Measurements from ENCODE around the gene LDB2.

LDB2 gene

DNA sequence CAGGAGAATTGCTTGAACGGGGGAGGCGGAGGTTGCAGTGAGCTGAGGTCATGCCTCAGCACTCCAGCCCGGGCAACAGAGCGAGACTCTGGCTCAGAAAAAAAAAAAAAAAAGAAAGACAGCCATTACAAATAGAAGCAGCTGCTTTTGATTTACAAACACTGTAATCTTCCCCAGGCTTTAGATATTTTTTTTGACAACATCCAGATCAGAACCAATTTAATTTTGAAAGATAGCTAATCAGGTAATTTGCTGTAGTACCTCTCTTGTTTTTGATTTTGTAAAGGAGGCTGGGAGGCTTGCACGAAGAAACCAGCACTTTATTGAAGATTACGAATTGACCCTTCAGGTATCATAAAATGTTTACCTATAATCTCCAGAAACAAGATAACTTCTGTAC, 107.0 kb downstream of the LDB2 start:
- DNase-seq = no peak

GRCh38 chr4:16790508-16790907, 107.9 kb downstream of the LDB2 start:
- DNase-seq = no peak

DNA sequence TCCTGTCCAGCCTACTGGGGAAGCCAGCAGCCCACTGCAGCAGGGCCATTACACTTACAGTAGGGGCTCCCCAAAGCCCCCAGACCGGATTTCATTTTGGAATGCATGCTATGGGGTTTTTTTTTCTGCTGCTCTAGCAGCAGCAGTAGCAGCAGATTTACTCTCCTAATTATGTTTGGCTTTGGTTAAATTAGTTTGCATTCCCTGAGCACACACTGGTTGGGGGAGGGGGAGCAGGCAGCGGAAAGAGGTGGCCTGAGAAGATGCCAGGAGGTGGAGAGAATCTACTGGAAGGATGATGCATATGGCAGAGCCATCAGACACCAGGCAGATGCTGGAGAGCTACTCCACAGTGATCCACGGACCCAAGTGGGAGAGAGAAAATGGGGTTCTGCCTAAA, 109.6 kb downstream of the LDB2 start:
- no peak for DNase-seq

DNA sequence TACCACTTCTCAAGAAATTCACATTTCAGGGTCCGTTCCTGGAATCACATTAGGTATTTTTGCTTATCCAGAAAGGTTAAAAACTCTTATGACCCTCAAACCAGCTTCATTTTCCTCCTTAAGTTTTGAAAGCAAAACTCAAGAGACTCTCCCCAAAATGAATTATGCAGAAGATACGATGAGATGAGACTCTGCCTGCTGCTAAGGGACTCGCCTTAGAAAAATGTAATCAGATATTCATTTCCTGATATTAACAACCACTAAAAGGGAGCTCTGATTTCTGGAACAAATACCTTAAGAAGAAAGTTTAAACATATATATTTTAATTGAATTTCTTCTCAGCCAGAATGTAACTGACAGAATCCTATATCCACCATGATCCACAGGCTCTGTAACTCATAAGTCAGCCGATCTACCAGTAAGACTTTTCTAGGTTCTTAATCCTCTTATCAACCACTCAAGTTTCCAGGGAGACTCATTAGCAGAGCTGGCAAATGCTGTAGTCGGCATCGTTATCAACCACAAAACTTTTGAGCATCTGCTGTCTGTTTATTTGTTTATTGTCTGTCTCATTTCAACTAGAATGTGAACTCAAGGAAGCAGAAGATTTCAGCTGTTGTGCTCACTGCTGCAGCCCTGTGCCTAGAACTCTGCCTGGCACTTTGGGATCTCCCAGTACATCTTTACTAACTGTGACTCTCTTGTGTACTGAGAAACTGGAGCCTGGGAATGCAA, 112.5 kb downstream of the LDB2 start:
- DNase-seq = no peak

DNA sequence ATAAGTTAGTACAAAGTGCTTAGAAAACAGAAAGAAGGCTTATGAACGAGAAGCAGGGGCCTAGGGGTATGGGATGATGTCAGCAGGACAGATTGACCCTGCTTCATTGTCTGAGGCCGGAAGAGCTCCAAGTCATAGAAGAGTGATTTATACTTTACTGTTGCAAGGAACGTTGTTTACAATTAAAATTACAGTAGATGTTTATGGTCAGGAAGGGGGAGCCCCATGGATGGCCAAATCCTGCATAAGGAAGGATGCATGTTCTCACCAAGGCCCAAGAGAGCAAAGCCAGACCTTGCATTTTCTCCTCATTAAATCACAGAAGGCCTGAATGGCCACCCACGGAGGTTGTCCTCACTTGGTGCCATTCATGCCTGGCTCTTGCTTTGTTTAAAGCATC, 115.3 kb downstream of the LDB2 start:
- DNase-seq = no peak

GRCh38 chr4:16779028-16779675, 119.3 kb downstream of the LDB2 start:
- no peak for DNase-seq

GRCh38 chr4:16777726-16778125, 120.7 kb downstream of the LDB2 start:
- no peak for DNase-seq

GRCh38 chr4:16775411-16776154, 122.9 kb downstream of the LDB2 start:
- no peak for DNase-seq

DNA sequence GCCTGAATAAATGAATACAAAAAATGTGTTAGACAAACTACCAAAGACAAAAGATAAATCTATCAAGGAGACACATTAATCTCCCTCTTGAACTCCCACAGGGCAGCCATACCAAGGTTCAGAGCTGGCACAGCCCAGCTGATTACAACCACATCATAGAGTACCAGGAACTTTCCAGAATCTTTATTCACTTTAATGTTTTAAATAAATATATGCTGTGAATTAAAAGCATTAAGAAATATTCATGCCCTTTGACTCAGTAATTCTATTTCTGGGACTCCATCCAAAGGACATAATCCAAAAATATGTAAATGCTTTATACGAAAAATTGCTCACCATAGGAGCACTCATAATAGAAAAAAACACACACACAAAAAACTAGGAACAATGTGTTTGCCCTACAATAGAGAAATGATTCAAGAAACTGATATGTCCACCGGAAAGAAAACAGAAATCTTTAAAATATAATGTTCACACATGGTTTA, 126.0 kb downstream of the LDB2 start:
- no peak for DNase-seq

DNA sequence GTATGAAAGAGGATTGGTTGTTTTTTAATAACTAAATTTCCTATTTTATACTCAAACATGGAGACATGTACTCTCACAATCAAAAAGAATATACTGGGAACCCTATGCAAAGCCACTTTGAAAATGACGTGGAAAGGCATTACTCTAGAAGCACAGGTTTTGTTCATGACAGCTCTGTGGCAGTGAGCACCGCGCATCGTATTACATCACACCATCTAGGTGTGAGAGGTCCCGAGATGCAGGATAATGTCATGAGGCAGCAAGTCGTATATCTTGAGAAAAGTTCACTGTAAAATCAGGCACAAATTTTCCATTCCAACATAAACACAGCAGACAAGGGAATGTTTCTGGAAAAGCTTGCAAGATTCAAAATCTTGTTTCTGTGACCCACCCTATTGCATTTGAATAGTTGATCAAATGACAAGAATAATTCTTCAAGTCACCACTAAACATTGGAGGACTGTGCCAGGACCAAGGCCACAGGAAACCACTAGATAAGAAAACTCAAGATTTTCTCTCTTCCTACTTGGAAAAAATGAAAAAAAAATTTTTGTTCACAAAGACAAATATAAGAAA, 127.6 kb downstream of the LDB2 start:
- no peak for DNase-seq

DNA sequence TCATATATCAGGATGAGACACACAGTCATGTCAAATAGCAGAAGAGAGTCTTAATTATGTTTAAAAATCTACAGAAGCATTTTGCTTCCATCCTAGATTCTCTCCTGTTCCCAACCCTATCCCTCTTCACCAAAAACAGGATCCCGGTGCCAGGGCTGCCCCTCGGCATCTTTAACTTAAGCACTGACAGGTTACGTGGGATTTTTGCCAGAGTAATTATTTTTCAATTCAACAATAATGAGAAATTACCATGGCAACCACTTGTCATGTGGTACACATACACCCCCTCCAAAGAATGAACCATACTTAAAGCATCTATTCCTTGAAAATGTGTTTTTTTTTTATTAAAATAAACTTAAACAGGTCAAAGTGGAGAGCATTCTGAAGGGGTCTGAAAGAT, 130.6 kb downstream of the LDB2 start:
- no peak for DNase-seq

- DNase-seq = no peak
Measured at GRCh38 chr4:16767251-16767650, 131.2 kb downstream of the LDB2 start.

DNA sequence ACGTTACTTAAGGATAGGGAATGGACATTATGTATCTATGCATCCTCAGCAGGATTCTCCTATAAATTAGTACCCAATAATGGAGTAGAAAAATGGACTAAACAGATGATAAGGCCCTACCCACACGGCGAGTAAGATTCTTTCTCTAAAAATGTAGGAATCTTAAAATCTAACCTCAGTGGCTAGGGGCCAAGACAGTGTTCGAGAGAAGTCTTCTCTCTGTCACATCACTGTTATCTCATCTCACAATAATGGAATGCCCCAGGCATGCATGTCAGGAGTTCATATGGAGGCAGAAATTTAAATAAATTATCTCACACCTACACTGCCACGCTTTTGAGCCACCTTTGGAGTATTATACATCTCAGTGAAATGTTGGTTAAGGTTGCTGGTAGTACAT, 132.9 kb downstream of the LDB2 start:
- no peak for DNase-seq

DNA sequence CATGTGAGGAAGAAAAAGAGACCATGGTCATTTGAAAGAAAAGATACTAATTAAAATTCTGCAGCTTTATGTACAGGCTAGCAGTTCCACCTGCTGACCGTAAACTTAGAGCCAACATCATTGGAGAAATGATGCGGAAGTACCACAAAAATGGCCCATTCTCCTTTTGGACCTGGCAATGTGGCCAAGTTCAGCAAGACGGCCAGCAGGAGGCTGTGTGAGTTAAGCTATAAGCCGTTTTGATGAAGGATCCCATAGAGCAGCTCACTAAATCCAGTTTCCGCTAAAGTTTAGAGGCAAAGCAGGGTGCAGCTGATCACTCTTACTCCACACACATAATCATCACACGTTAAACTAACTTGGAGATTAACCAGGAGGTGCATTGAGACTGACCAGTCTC, 133.8 kb downstream of the LDB2 start:
- DNase-seq = no peak

- DNase-seq = no peak
Measured at GRCh38 chr4:16760617-16761363, 137.7 kb downstream of the LDB2 start.

DNA sequence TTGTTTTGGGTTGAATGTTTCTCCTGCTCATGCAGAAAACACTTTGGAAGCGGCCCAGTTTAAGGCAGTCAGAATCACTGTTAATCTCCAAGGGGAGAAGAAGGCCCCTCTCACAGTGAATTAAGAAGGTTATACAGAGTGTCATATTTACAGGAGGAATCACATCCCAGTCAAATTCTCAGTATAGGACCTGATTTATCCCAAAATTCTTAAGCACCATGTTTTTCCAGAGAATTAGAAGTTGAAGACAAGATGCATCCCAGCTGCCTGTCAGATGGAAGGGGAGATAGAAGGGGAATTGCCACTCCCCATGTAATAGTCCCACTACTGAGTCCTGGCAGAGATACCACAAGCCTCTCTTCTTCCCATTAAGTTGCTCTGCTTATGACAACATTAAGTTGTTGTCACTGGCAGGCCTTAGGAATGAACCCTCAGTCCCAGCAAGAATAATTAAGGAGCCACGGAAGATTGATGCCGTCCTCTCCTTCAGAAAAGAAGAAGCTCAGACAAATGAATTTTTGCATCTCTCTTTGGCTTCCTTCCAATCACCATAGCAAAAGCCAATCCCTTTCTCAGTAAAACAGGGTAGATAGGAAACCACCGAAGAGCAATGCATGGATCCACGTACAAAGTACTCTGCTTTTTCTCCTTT, 138.4 kb downstream of the LDB2 start:
- no peak for DNase-seq

DNA sequence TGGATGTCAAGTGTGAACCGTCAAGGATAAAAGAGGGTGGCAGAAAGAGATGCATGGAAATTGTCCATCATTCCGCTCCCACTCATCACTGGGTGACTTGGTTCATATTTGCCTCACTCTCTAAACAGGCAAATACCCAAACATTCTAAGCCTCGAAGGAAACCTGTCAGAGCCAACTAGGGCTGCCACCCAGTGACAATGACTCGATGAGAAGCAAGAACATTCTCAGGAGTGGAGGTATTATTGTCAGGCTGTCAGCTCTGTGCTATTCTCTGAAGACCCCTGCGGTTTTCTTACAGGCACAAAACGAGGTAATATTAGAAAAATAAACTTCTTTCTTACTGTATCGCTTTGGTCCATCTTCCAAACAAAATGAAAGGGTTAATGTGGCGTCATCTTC, 139.6 kb downstream of the LDB2 start:
- DNase-seq = no peak

- no peak for DNase-seq
Measured at GRCh38 chr4:16758255-16758654, 140.2 kb downstream of the LDB2 start.

GRCh38 chr4:16757080-16757521, 141.3 kb downstream of the LDB2 start:
- no peak for DNase-seq

DNA sequence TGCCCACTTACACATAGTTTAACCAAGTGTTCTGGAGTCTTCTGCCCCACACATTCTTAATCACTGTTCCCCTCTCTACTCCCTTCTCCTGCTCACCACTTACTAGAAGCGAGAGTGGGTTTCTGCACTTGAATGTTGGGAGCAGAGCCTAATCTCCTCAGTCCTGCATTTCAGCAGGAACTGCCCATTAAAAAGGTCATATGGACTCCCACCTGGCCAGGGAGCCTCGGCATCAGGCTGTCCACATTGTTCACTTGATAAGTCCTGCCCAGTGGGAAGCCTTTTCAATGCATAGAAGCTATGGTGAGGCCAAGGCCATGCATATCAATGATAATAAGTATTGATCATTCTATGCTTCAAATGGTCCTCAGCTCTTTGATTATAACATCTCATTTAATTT, 144.3 kb downstream of the LDB2 start:
- no peak for DNase-seq

DNA sequence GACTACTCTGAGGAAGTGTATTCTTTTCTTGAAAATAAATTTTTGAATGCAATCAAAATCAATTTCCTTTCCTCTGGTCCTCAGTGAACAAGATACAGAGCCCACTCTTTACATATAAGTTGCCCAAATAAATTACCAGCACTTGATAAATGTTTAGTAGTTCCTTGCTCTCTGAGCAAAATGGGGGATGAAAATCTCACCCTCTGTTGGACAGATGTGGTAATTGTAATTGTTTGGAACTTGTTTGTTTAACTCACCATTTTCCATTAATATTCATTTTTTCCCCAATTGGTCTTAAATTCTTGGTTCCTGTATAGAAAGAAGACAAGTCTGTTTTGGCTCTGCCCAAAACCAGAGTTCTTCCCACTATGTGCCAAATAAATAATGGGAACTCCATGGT, 146.3 kb downstream of the LDB2 start:
- no peak for DNase-seq
